Karpas-422 (cell line): ENCODE results near the gene PARP9. TPM values are rescaled to one million over a fixed set of nuclear protein-coding genes. Genes with fewer than 3 reads are reported as not detected.

Source experiments
- DNase-seq: peaks from one replicate; pipeline ENCODE4 v3.0.0-alpha.2; 2015
- H2AFZ ChIP-seq: fragments of 200-600 bp; sonication (generic); 2 replicates; pipeline ENCODE4 v1.6.1; 2014; ENCODE audit warnings: antibody characterized with exemption, low read length, mixed read lengths
- H3K27ac ChIP-seq: fragments of 200-600 bp; sonication (generic); 2 replicates; pipeline ENCODE4 v1.5.1; 2014; ENCODE audit warnings: mild to moderate bottlenecking, low read length, moderate library complexity
- H3K27me3 ChIP-seq: fragments of 200-600 bp; sonication (generic); 2 replicates; pipeline ENCODE4 v1.6.1; 2014; ENCODE audit warnings: low read length, mixed read lengths
- H3K36me3 ChIP-seq: fragments of 200-600 bp; sonication (generic); 2 replicates; pipeline ENCODE4 v1.6.1; 2014; ENCODE audit warnings: low read length, mixed read lengths; ENCODE audit not compliant: insufficient read depth
- H3K4me1 ChIP-seq: fragments of 200-600 bp; sonication (generic); 2 replicates; pipeline ENCODE4 v1.6.1; 2014; ENCODE audit warnings: mild to moderate bottlenecking, low read length, mixed read lengths
- H3K4me2 ChIP-seq: fragments of 200-600 bp; sonication (generic); 2 replicates; pipeline ENCODE4 v1.6.1; 2014; ENCODE audit warnings: low read length, low read depth, mild to moderate bottlenecking; ENCODE audit not compliant: poor library complexity, severe bottlenecking
- H3K4me3 ChIP-seq: fragments of 200-600 bp; sonication (generic); 2 replicates; pipeline ENCODE4 v1.5.1; 2014; ENCODE audit warnings: mild to moderate bottlenecking, antibody characterized with exemption, low read length, mixed read lengths
- H3K79me2 ChIP-seq: fragments of 200-600 bp; sonication (generic); 2 replicates; pipeline ENCODE4 v1.6.1; 2014; ENCODE audit warnings: mild to moderate bottlenecking, low read length, mixed read lengths
- H3K9ac ChIP-seq: fragments of 200-600 bp; sonication (generic); 2 replicates; pipeline ENCODE4 v1.6.0; 2014; ENCODE audit warnings: low read length
- H3K9me2 ChIP-seq: fragments of 200-600 bp; sonication (generic), shearing (Covaris generic); replicated peaks from 2 replicates; pipeline ENCODE4 v1.6.0; 2014; ENCODE audit warnings: mild to moderate bottlenecking, low read length, moderate library complexity; ENCODE audit not compliant: insufficient read depth
- H3K9me3 ChIP-seq: fragments of 300-700, 200-600 bp; sonication (generic); 2 replicates; pipeline ENCODE4 v1.6.1; 2014; ENCODE audit warnings: low read length, mixed read lengths
- H4K20me1 ChIP-seq: fragments of 200-600 bp; sonication (generic); 2 replicates; pipeline ENCODE4 v1.6.1; 2014; ENCODE audit warnings: mild to moderate bottlenecking, antibody characterized with exemption, low read length, low read depth; ENCODE audit not compliant: insufficient read depth
- total RNA-seq: library from RNA; depleted of rRNA; stranded (reverse); fragments of >200 nt; shearing (Covaris generic); gene quantifications from 2 replicates; pipeline ENCODE4 v1.2.3, GENCODE V29; 2014; ENCODE audit warnings: low replicate concordance

PARP9 gene
- total RNA-seq, 1 experiment from 2014 or later = 24.4 TPM

- H3K4me3 ChIP-seq = no peak overlapping the region
These were observed 8.6 kb downstream of the PARP9 start for GRCh38 chr3:122555275-122556071.

GRCh38 chr3:122553171-122553570 lies 10.9 kb downstream of the PARP9 start:
- Histone ChIP-seq H3K27ac (no peak overlapping the region), H3K27me3 (no peaks in the 10 kb centered on the region), H3K4me1 (no peaks in the 10 kb centered on the region), H4K20me1 (no peaks in the 10 kb centered on the region), H3K79me2 (peaks cover 3% of the 10 kb centered on the region; the same call in 1 of the 2 replicates), H3K4me2 (no peak overlapping the region), H3K36me3 (peaks cover 8% of the 10 kb centered on the region; the same call in 1 of the 2 replicates), H3K9ac (no peak overlapping the region), H3K9me2 (no peaks in the 10 kb centered on the region), H3K9me3 (no peaks in the 10 kb centered on the region), H2AFZ (no peak overlapping the region), H3K4me3 (no peak overlapping the region)
- DNase-seq = no peak

More at GRCh38 chr3:122555275-122556071, 8.6 kb downstream of the PARP9 start:
- no peak overlapping the region for H3K27ac ChIP-seq
- no peak for DNase-seq
- H3K9ac ChIP-seq = no peak overlapping the region
- H3K9me2 ChIP-seq = no peaks in the 10 kb centered on the region
- H2AFZ ChIP-seq = no peak overlapping the region
- H3K36me3 ChIP-seq = peaks cover 14% of the 10 kb centered on the region; the same call in 1 of the 2 replicates
- no peaks in the 10 kb centered on the region for H3K27me3 ChIP-seq
- H3K79me2 ChIP-seq = peaks cover 3% of the 10 kb centered on the region; the same call in 1 of the 2 replicates
- H3K4me2 ChIP-seq = no peak overlapping the region
- H3K9me3 ChIP-seq = no peaks in the 10 kb centered on the region
- peaks cover 7% of the 10 kb centered on the region for H3K4me1 ChIP-seq
- H4K20me1 ChIP-seq = no peaks in the 10 kb centered on the region

- peaks cover 18% of the 10 kb centered on the region; the same call in 1 of the 2 replicates for H3K36me3 ChIP-seq
- no peaks in the 10 kb centered on the region for H3K27me3 ChIP-seq
- H3K4me1 ChIP-seq = no peaks in the 10 kb centered on the region
- H3K27ac ChIP-seq = no peak overlapping the region
- no peak overlapping the region for H3K9ac ChIP-seq
- no peak overlapping the region for H3K4me3 ChIP-seq
- H3K9me3 ChIP-seq = no peaks in the 10 kb centered on the region
- H3K4me2 ChIP-seq = no peak overlapping the region
- H3K79me2 ChIP-seq = no peaks in the 10 kb centered on the region
- no peaks in the 10 kb centered on the region for H4K20me1 ChIP-seq
- no peaks in the 10 kb centered on the region for H3K9me2 ChIP-seq
- no peak for DNase-seq
- no peak overlapping the region for H2AFZ ChIP-seq
These were observed 15.5 kb downstream of the PARP9 start for GRCh38 chr3:122548619-122549018.

DNA sequence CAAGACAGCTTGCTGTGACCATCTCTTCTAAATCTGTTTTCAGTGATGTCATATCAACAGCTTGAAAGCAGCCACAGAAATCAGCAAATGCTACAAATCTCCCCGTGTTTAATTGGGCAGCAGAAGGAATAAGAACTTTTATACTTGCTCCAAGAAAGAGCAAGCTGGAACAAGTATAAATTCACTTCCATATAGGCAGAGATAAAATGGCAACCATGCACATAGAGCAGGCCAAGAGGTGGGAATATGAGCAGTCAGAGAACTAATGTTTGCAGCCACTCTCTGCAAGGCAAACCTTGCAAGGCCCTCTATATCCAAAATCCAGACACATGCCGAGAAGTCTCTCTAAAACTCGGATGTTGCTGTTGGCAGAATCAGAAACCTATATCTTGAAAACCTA lies 16.0 kb downstream of the PARP9 start:
- Histone ChIP-seq H3K36me3 (peaks cover 18% of the 10 kb centered on the region; the same call in 1 of the 2 replicates), H4K20me1 (no peaks in the 10 kb centered on the region), H3K4me3 (no peak overlapping the region), H3K4me1 (no peaks in the 10 kb centered on the region), H2AFZ (no peak overlapping the region), H3K9me3 (no peaks in the 10 kb centered on the region), H3K9ac (no peak overlapping the region), H3K27me3 (no peaks in the 10 kb centered on the region), H3K9me2 (no peaks in the 10 kb centered on the region), H3K4me2 (no peak overlapping the region), H3K27ac (no peak overlapping the region), H3K79me2 (no peaks in the 10 kb centered on the region)
- no peak for DNase-seq

GRCh38 chr3:122546151-122546550 lies 17.9 kb downstream of the PARP9 start:
- Histone ChIP-seq H3K9ac (no peak overlapping the region), H3K36me3 (peaks cover 10% of the 10 kb centered on the region; the same call in 1 of the 2 replicates), H3K4me2 (no peak overlapping the region), H3K79me2 (no peaks in the 10 kb centered on the region), H3K9me2 (no peaks in the 10 kb centered on the region), H3K9me3 (no peaks in the 10 kb centered on the region), H3K27ac (no peak overlapping the region), H3K27me3 (no peaks in the 10 kb centered on the region), H4K20me1 (no peaks in the 10 kb centered on the region), H2AFZ (no peak overlapping the region), H3K4me3 (no peak overlapping the region), H3K4me1 (no peaks in the 10 kb centered on the region)
- no peak for DNase-seq

DNA sequence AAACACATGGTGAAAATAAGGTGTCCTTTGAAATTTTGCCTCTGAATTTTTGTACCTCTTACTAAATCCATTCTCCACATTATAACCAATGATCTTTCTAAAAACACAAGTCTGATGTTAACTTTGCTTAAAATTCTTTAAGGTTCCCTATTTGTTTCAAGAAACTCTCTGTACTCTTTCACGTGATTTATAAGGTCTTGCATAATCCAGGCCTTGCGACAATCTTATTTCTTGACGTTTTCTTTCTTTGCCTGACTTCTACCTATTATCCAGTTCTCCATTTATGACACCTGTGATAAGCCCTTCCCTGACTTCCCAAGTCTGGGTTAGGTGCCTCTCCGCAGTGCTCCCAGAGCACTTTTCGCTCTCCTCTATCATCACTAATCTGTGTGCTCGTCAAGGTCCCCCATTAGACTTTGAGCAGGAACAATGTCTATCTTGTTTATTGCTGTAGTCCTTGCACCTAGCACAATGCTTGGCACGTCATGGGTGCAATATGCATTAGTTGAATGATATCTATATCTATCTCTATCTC lies 25.1 kb downstream of the PARP9 start:
- no peak overlapping the region for H3K4me3 ChIP-seq
- DNase-seq = no peak
- peaks cover 12% of the 10 kb centered on the region; the same call in 1 of the 2 replicates for H3K36me3 ChIP-seq

GRCh38 chr3:122536632-122537001 lies 27.5 kb downstream of the PARP9 start:
- no peaks in the 10 kb centered on the region for H3K79me2 ChIP-seq
- no peaks in the 10 kb centered on the region for H3K9me3 ChIP-seq
- H3K9ac ChIP-seq = no peak overlapping the region
- no peaks in the 10 kb centered on the region for H3K9me2 ChIP-seq
- no peaks in the 10 kb centered on the region for H3K27me3 ChIP-seq
- no peak overlapping the region for H3K4me3 ChIP-seq
- no peak for DNase-seq
- H3K36me3 ChIP-seq = peaks cover 14% of the 10 kb centered on the region; the same call in 1 of the 2 replicates
- H2AFZ ChIP-seq = no peak overlapping the region
- peaks cover 17% of the 10 kb centered on the region for H3K4me1 ChIP-seq
- no peak overlapping the region for H3K4me2 ChIP-seq
- H3K27ac ChIP-seq = no peak overlapping the region
- H4K20me1 ChIP-seq = no peaks in the 10 kb centered on the region

More for the DNA sequence above, 25.1 kb downstream of the PARP9 start:
- H3K79me2 ChIP-seq = no peaks in the 10 kb centered on the region
- H3K9me2 ChIP-seq = no peaks in the 10 kb centered on the region
- no peaks in the 10 kb centered on the region for H4K20me1 ChIP-seq
- no peak overlapping the region for H3K27ac ChIP-seq
- H2AFZ ChIP-seq = no peak overlapping the region
- H3K27me3 ChIP-seq = no peaks in the 10 kb centered on the region
- no peaks in the 10 kb centered on the region for H3K9me3 ChIP-seq
- peaks cover 17% of the 10 kb centered on the region for H3K4me1 ChIP-seq
- H3K4me2 ChIP-seq = no peak overlapping the region
- H3K9ac ChIP-seq = no peak overlapping the region

DNA sequence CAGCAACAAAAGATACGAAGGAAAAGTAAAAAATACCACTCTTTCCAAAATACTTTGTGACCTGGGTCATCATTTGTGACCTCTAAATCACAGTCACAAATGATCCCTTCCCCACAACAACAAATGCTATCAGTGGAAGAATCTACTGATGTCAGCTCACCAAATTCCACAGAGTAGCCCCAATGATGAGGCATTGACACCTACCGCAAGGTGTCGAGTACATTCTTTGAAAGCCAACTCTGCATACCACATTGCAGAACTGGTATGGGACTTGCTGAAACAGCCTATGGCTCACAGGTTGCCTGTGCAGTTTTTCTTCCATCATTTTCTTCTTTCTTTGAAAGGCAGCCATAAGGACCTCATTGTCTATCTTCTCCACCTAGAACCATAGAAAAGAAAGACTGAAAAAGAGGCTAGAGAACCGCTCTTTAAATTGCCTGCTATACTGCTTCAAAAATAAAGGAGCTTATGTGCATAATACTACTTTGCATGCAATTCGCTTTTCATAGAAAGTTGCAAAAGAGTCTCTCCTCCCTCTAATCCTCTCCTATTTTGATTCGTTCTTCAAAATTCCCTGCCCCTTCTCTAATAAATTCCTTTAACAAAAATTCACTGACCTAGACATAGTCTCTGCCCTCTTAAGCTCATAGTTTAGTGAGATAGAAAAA lies 28.0 kb downstream of the PARP9 start:
- Histone ChIP-seq H2AFZ (no peak overlapping the region), H3K27me3 (no peaks in the 10 kb centered on the region), H3K36me3 (peaks cover 14% of the 10 kb centered on the region; the same call in 1 of the 2 replicates), H3K4me2 (no peak overlapping the region), H4K20me1 (no peaks in the 10 kb centered on the region), H3K4me1 (peaks cover 17% of the 10 kb centered on the region), H3K9ac (no peak overlapping the region), H3K27ac (no peak overlapping the region), H3K9me3 (no peaks in the 10 kb centered on the region), H3K4me3 (no peak overlapping the region), H3K9me2 (no peaks in the 10 kb centered on the region), H3K79me2 (no peaks in the 10 kb centered on the region)
- no peak for DNase-seq
